HG02840 (cell line): ENCODE results near the gene TMEM203.

Experiments used
- ATAC-seq: cut with Tn5 transposase; IDR thresholded peaks from one replicate; pipeline ENCODE4 v1.9.1; 2021; ENCODE audit warnings: mild to moderate bottlenecking, moderate library complexity, moderate number of reproducible peaks; ENCODE audit not compliant: unreplicated experiment, low FRiP score

The TMEM203 gene

DNA sequence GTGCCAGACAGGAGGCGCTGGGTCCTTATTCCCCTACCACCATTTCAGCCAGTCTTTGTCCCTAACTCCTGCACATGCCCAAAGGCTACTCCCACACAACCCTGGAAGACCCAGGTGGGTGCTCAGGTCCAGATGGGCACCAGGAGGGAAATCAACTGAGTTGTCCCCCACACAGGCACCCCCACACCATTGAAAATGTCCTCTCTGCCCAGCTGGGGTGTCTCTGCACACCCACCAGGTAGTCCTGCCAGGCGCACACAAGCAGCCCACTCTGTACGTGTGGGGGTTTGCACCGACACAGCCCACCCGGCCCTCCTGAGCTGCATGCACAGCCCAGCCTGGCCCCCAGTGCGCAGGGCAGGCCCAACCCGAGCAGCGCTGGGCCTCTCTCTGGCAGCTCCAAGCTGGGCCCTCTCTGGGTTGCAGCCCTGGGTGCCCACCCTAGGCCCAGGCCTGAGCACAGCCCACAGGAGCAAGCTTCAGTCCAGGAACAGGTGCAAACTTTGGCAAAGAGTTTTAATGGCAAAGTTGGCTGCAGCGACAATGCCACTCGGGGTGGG is 14.4 kb upstream of the TMEM203 start:
- no peak for ATAC-seq

DNA sequence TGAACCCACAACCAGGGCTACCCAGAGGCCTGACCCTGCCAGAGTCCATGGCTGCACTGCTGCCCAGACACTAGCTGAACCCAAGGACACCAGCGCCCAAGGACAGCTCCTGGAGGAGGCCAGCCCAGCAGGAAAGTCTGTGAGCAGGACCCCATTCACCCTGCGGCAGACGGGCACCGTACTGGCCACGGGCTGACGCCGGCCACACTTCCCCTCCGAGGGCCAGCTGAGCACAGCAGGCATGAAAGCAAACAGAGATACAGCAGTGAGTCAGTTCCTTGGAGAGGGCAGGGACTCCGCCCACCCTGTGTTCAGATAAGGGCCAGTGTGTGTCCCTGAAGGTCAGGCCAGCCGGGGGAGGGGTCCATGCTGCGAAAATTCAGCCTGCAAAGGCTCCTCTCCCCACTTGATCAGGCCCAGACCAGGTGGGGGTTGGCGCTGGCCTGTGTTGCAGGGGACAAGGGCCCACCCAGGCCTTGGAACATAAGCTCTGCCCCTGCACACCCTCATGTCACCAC is 13.4 kb upstream of the TMEM203 start:
- ATAC-seq: no peak

DNA sequence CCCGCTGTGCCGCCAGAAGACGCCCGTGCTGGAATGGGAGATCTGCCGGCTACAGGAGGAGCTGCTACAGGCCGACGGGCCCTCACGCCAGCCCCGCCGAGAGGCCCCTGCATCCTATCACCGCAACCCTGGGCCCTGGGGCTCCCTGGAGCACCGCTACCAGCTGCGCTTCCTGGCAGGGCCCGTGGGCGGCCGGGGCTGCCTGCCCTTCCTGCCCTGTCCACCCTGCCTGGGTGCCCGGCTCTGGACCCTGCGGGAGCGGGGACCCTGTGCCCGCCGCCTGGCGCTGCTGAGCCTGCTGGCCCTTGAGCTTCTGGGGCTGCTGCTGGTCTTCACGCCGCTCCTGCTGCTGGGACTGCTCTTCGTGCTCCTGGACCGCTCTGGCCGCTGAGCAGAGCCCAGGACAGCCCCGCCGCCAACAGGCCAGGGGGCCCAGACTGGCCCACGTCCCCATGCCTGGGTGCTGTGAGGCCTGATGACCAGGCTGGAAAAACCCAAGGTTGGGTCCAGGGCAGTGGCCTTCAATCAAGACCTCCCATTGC is 12.8 kb upstream of the TMEM203 start:
- ATAC-seq: no peak

DNA sequence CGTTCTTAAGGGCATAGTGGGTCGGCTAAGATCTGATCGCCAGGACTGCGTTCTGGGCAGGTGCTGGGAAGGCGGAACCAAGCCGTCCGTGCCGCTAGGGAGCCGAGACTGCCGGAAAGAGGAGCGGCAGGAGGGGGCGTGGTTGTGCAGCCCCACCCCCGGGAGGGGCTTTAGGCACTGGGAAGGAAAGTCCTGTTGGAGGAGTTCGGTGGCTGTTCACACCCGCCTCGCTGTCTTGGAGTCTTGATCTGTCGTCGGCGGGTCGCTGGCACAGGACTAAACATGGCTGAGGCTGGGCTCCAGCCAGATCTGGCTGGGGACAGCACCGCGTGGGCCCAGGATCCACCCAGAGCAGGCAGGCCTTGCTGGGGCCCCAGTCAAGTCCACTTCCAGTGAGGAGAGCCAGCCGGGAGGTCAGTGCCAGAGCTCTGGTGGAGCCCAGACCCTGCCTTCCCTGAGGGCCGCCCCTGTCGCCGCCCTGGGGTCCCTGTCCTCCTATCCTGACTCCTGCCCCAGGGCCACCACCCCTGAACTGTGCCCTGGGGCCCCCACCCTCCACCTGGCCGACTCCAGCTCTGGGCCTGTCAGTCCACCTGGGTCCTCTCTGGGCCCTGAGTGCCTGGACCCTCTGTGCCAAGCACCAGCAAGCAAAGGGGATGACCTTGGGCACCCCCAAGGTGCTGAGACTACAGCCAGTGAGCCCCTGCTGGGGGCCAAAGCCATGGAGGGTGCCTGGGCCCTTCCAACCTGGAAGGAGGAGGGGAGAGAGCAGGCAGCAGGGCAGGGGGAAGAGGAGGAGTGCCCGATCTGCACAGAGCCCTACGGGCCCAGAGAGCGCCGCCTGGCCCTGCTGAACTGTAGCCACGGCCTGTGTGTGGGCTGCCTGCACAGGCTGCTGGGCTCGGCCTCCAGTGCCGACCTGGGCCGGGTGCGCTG is 12.1 kb upstream of the TMEM203 start:
- ATAC-seq: no peak

DNA sequence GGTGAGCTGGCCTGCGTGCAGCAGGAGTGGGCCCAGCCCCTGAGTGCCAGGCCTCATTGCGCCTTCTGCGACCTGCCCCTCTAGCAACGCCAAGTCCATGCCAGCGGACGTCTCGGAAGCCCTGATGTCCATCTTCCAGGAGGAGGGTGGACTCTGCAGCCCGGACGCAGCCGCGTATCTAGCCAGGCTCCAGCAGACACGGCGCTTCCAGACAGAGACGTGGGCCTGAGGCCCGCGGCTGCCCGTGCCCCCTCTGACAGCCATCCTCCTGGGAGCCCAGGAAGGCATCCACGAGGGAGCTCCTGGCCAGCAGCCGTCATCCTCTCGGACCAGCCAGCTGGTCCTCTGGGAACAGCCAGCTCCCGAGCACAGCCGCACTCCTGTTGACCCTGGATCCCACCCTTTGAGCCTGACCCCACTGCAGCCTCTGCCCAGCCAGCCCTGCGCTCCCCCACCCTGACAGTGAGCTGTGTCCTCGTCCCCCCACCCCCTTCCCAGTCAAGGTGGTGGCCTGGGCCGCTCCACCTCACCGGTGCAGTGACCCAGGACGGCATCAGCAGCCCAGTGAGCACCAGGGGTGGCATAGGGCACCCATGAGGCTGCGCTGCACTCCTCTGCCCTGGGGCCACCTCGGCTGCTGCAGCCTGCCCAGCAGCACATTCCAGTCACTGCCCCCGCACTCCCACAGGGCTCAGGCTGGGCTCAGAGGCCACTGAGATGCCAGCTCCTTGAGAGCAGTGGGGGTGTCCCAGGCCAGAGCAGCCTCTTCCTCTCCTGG is 10.9 kb upstream of the TMEM203 start:
- ATAC-seq: no peak

DNA sequence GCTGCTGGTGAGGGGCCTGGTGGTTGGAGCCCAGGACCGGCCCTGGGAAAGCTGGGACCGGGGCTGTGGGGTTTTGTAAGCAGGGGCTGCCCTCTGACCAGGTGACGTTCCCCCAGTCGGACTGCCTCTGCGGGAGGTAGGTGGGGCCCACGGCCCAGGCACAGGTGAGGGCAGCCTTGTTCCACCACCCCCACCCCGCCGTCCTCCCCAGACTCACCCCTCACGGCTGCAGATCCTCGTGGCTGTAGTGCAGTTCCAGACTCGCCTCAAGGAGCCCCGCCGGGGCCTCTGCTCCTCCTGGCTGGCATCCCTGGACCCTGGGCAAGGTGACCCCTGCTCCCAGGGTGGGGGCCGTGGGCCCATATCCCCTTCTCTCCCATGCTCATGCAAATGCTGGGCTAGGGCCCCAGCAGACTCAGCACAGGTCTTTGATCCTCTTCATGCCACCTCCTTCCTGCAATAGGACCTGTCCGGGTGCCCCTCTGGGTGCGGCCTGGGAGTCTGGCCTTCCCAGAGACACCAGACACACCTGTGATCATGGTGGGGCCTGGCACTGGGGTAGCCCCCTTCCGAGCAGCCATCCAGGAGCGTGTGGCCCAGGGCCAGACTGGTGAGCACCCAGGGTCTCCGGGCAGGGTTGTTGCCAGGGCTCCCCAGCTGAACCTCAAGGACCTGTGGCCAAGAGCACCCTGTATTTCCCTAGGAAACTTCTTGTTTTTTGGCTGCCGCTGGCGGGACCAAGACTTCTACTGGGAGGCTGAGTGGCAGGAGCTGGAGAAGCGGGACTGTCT is 9.9 kb upstream of the TMEM203 start:
- no peak for ATAC-seq

DNA sequence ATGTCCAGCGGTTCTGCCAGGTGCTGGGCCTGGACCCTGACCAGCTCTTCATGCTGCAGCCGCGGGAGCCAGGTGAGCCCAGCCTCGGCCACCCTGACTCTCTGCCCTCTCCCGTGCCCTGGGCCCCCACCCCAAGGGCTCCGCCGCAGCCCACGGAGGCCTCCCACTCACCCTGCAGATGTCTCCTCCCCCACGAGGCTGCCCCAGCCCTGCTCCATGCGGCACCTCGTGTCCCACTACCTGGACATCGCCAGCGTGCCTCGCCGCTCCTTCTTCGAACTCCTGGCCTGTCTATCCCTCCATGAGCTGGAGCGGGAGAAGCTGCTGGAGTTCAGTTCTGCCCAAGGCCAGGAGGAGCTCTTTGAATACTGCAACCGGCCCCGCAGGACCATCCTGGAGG is 9.2 kb upstream of the TMEM203 start:
- ATAC-seq: no peak

DNA sequence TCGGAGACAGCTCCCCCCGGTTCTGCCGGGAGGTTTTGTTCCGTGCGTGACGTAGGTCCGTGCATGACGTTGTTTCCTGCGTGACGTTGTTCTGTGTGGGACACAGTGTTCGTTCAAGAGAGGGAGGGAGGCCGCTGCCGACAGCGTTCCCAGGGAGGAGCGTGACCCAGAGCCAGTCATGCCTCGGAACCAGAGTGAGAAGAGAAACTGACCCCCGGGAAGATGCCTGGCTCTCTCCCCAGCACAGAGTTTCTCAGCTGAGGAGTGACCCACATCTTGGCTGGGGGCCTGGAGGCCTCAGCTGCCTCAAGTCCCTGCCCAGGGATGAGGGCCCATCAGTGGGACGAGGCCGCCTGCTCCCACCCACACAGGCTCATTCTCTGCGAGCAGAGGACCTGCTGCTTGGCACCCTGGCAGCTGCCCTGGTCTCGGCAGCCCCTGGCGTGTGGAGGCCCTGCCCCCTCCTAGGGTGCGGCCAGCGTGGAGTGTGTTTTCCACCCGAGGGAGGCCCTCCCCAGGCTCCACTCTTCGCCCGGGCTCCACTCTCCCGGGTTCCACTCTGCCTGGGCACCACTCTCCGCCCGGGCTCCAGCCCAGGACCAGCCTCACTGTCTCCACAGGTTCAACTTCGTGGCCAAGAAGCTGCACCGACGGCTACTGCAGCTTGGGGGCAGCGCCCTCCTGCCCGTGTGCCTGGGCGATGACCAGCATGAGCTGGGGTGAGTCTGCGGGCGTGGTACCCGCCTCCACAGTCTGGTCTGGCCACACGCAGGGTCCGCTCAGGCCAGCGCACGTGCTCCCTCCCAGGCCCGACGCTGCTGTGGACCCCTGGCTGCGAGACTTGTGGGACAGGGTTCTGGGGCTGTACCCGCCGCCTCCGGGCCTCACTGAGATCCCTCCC is 8.0 kb upstream of the TMEM203 start:
- ATAC-seq: no peak

DNA sequence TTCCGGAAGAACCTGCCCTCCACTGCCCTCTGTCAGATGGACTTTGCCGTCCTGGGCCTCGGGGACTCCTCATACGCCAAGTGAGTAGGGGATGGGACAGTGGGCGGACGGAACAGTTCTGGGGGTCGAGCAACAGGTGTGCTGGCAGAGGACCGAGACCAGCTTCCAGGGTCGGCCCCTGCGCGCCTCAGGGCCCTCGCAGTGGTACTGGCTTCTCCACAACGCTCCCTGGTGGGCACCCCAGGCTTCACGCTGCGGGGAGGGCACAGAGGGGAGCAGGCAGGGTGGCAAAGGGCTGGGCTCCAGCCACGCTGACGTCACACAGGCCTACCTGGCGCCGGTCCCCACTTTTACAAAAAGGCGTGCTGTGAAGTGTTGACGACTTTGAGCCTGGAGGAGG is 7.1 kb upstream of the TMEM203 start:
- ATAC-seq: no peak

DNA sequence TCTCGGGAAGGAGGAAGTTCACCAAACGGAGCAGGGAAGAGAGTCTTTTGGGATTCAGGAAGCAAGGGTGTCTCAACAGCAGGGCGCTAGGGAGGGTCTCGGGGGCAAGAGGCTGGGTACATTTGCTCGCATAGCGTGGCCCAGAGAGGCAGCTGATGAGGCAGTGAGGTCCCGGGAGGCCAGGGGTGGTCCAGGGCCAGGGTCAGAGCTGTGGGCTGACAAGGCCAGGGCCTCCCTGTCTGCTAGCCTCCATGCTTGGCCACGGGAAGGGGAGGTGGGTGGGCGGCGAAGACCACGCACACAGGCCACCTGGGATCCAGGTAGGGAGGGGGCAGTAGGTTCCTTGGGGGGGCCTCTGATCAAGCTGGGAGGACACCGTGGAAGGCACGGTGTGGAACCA is 6.1 kb upstream of the TMEM203 start:
- no peak for ATAC-seq

DNA sequence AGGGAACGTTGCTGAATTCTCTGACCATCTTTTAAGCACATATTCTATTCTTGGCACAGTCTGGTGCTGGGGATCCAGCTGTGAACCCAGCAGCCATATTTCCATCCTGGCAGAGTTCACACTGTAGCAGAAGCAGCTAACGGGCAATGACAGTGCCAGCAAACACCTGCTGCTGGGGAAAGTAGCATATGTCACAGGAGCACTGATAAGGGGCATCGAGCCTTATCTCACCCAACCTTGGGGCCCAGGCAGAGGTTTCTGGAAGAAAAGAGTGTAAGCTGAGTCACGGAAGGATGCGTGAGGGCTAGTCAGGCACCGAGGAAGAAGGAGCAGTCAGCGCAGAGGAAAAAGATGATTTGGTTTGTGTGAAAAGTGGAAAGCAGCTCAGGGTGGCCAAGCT is 1.2 kb upstream of the TMEM203 start:
- ATAC-seq: no peak

DNA sequence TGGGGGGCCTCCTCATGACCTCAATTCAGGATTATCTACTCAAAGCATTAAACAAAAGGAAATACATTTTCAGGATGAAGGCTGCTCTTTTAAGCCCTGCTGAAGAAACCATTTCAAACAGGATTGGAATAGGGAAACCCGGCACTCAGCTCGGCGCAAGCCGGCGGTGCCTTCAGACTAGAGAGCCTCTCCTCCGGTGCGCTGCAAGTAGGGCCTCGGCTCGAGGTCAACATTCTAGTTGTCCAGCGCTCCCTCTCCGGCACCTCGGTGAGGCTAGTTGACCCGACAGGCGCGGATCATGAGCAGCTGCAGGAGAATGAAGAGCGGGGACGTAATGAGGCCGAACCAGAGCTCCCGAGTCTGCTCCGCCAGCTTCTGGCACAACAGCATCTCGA is 720 bp downstream of the TMEM203 start:
- ATAC-seq: no peak

DNA sequence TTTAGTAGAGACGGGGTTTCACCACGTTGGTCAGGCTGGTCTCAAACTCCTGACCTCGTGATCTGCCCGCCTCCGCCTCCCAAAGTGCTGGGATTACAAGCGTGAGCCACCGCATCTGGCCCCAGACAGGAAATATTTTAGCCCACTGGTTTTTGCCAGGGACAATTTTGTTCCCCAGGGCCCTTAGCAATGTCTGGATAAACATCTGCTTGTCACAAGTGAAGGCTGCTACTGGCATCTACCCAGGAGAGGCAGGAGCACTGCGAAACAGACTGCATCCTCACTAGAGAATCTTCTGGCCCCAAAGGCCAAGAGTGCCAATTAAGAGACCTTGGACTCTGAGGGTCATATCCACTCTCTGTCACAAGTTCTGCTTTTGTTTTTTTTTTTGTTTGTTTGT is 2.5 kb downstream of the TMEM203 start:
- ATAC-seq: no peak

DNA sequence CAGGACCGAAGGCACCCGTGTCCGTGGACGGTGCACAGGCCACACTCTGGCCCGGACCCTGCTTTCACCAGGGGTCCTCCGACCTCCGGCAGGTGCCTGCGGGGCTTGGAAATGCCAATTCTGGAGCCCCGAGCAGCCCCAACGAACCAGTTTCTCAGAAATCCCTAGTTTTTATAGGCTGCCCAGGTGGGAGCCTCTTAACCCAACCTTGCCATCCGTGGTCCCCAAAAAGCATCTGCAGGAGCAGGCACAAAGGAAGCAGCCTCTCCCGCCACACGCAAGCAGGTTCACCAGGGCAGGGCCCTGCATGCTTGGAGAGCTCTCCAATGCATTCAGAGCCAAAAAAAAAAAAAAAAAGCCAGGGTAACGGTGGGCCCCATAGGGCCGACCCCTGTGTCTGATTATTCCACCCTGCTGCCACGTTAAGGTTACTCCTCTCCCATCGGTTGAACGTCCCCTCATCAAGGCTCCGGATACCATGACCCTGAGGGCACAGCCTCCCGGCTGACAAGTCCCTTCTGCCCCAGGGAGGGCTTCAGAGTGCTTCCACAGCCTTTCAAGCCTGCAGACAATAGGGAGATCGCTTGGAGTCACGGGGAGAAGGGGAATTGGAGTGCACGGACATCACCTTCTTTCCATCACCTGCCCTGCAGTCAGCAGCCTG is 4.1 kb downstream of the TMEM203 start:
- no peak for ATAC-seq

DNA sequence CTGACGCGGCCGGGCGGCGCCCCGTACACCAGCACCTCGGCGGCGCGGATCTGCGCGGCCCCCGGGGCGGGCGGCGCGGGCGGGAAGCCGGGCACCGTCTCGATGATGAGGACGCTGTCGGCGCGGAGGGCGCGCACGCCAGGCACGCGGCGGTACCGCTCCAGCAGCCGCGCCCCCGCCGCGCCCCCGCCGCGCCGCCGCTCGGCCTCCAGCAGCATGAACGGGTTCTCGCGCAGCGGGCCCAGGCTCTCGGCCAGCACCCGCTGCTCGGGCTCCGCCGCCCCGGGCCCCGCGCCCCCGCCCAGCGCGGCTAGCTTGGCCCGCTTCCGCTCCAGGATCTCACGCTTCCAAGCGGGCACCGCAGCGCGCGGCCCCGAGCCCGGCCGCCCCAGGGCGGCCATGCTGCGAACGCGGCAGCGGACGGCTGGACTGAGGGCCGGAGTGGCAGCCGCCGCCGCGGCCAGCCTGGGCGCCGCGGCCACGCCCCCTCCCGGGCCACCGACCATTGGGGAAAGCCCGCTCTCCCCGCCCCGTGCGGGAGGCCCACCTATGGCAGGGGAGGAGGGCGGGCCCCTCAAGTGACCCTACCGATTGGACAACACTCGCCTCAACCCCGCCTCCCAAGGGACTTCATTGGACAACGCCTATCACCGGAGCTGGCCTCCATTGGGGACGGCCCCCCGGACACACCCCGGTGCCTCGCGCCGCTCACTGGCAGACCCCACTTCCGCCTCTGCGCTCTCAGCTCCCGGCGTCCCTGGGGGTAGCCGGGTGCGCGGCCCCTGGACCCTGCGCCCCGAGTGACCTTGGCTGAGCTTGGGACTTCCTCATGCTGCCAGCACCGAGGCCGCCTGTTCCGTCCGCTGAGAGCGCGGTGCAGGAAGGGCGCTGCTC is 4.9 kb downstream of the TMEM203 start, which contains the start of gene TPRN:
Gene TPRN (minus strand): TSS at position 431 of the 894 bp plus-strand sequence. CDS start 30 bp downstream, at position 401.
- peak; percentile 87 for ATAC-seq

DNA sequence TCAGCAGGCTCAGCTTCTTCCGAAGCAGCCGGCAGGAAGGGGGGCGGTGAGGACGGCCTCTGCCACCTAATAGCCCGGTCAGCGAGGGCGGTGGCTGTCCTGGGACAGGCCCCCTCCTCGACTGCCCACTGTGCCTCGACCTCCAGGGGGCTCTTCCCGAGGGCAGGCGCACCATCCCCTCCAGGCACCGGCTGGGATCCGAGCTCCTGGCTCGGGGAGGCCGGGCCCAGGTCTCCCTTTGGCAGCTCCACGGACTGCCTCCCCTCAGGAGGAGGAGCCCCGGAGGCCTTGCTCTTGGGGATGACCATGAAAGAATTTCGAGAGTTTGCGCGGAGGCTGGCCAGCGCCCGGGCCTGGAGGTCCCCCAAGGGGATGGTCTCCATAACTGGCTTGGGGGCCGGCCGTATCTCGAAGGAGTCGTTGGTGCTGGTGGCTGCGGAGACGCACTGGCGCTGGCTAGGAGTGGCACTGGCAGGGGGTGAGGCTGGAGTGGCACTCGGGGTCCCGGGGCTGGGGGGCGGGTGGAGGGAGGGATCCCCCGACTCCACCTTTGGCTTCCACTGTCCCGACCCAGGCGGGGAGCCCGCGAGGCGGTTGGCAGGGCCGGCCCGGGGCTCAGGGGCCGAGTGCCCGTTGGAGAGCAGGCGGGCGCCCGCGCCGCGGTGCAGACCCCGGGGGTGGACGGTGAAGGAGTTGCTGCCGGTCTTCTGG is 5.9 kb downstream of the TMEM203 start:
- ATAC-seq: no peak

DNA sequence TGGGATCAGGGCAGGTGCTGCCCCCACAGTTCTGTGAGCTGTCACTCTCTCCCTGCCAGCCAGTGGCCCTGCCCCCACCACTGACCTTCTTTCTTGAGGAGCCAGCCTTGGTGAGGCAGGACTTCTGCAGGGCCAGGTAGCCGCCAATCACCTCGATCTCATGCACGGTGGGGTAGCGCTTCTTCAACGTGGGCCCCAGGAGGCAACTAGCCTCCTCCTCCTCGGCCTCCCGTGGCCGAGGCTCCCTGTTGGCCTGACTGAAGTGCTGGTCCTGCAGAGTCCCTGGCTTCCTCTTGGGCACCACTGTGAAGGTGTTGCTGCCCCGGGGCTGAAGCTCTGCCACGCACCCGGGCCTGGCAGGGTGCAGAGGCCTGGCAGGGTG is 6.6 kb downstream of the TMEM203 start:
- ATAC-seq: no peak
